GM21360 (cell line): ENCODE data around the gene TAS2R40.

Experiments used
- ATAC-seq: cut with Tn5 transposase; IDR thresholded peaks from one replicate; pipeline ENCODE4 v1.9.1; 2021; ENCODE audit warnings: mild to moderate bottlenecking, moderate library complexity; ENCODE audit not compliant: unreplicated experiment

TAS2R40 gene

GRCh38 chr7:143222782-143223181 is 945 bp downstream of the TAS2R40 start:
- ATAC-seq, result no peak

- ATAC-seq, result no peak
Measured at GRCh38 chr7:143223784-143224183, 1.9 kb downstream of the TAS2R40 start.

- ATAC-seq, result no peak
Measured at GRCh38 chr7:143225047-143225446, 3.2 kb downstream of the TAS2R40 start.

GRCh38 chr7:143227806-143228205 is 6.0 kb downstream of the TAS2R40 start:
- ATAC-seq, result no peak

GRCh38 chr7:143229054-143229790 is 7.4 kb downstream of the TAS2R40 start:
- ATAC-seq, result no peak

- ATAC-seq, result no peak
Measured at GRCh38 chr7:143230602-143231457, 9.0 kb downstream of the TAS2R40 start.

- no peak for ATAC-seq
Measured at GRCh38 chr7:143233816-143234532, 12.1 kb downstream of the TAS2R40 start.

GRCh38 chr7:143234533-143234875 is 12.7 kb downstream of the TAS2R40 start:
- no peak for ATAC-seq

GRCh38 chr7:143235561-143235960 is 13.7 kb downstream of the TAS2R40 start:
- ATAC-seq, result no peak

GRCh38 chr7:143236408-143236990 is 14.7 kb downstream of the TAS2R40 start:
- no peak for ATAC-seq

GRCh38 chr7:143237366-143237765 is 15.5 kb downstream of the TAS2R40 start:
- ATAC-seq, result no peak

- ATAC-seq, result no peak
Measured at GRCh38 chr7:143238289-143238980, 16.6 kb downstream of the TAS2R40 start.

GRCh38 chr7:143239813-143240212 is 18.0 kb downstream of the TAS2R40 start:
- ATAC-seq, result no peak

GRCh38 chr7:143240291-143241168 is 18.7 kb downstream of the TAS2R40 start:
- peak; percentile 98 for ATAC-seq

GRCh38 chr7:143242306-143242705 is 20.5 kb downstream of the TAS2R40 start:
- no peak for ATAC-seq

- ATAC-seq, result no peak
Measured at GRCh38 chr7:143243111-143243510, 21.3 kb downstream of the TAS2R40 start.

GRCh38 chr7:143243614-143244013 is 21.8 kb downstream of the TAS2R40 start:
- ATAC-seq, result no peak

- no peak for ATAC-seq
Measured at GRCh38 chr7:143244321-143244720, 22.5 kb downstream of the TAS2R40 start.

GRCh38 chr7:143245123-143245522 is 23.3 kb downstream of the TAS2R40 start:
- ATAC-seq, result no peak

GRCh38 chr7:143247372-143247771 is 25.5 kb downstream of the TAS2R40 start:
- ATAC-seq, result no peak
